ENCODE measurements around the gene XYLT1.

XYLT1 gene

GRCh38 chr16:17147942-17148341 lies 322.8 kb downstream of the XYLT1 start:
- no peak overlapping the region for H3K4me3 ChIP-seq
- H3K36me3 ChIP-seq, result no peaks in the 10 kb centered on the region
- no peak overlapping the region for H3K27ac ChIP-seq
- DNase-seq, result no peak
- no peaks in the 10 kb centered on the region for H3K4me1 ChIP-seq
- intact Hi-C loops (cut with DNase I; ENCODE audit: low total_unique reads), result no loop called here
- no peaks in the 10 kb centered on the region for H3K27me3 ChIP-seq
- no peak for TF ChIP-seq CTCF (IDR thresholded peaks at IDR 0.05)
- no peaks in the 10 kb centered on the region for H3K9me3 ChIP-seq

- DNase-seq, result no peak
- intact Hi-C loops (cut with DNase I; ENCODE audit: low total_unique reads), result no loop called here
- Histone ChIP-seq H3K4me1 (no peaks in the 10 kb centered on the region), H3K36me3 (peaks cover 0 to 16% (median 10%) of the 10 kb centered on the region in 3 donors), H3K9me3 (no peaks in the 10 kb centered on the region), H3K27ac (no peak overlapping the region), H3K27me3 (no peaks in the 10 kb centered on the region), H3K4me3 (no peak overlapping the region)
- TF ChIP-seq CTCF (IDR thresholded peaks at IDR 0.05), result no peak
Measured at GRCh38 chr16:17145029-17145428, 325.7 kb downstream of the XYLT1 start.

GRCh38 chr16:17144431-17144830 lies 326.3 kb downstream of the XYLT1 start:
- no peaks in the 10 kb centered on the region for H3K4me1 ChIP-seq
- TF ChIP-seq CTCF (IDR thresholded peaks at IDR 0.05), result no peak
- H3K27ac ChIP-seq, result no peak overlapping the region
- intact Hi-C loops (cut with DNase I; ENCODE audit: low total_unique reads), result no loop called here
- H3K9me3 ChIP-seq, result no peaks in the 10 kb centered on the region
- no peak overlapping the region for H3K4me3 ChIP-seq
- DNase-seq, result no peak
- no peaks in the 10 kb centered on the region for H3K27me3 ChIP-seq
- H3K36me3 ChIP-seq, result peaks cover 5 to 22% (median 16%) of the 10 kb centered on the region in 3 donors

GRCh38 chr16:17143546-17144419 lies 327.0 kb downstream of the XYLT1 start:
- Histone ChIP-seq H3K36me3 (peaks cover 11 to 27% (median 20%) of the 10 kb centered on the region in 3 donors), H3K27ac (no peak overlapping the region), H3K4me3 (no peak overlapping the region), H3K4me1 (no peaks in the 10 kb centered on the region), H3K9me3 (no peaks in the 10 kb centered on the region), H3K27me3 (no peaks in the 10 kb centered on the region)
- no peak for TF ChIP-seq CTCF (IDR thresholded peaks at IDR 0.05)
- DNase-seq, result no peak
- intact Hi-C loops (cut with DNase I; ENCODE audit: low total_unique reads), result no loop called here

- Histone ChIP-seq H3K27ac (no peak overlapping the region), H3K4me1 (no peaks in the 10 kb centered on the region), H3K27me3 (no peaks in the 10 kb centered on the region), H3K36me3 (peaks cover 35 to 74% (median 50%) of the 10 kb centered on the region in 3 donors), H3K9me3 (no peaks in the 10 kb centered on the region), H3K4me3 (no peak overlapping the region)
- no peak for TF ChIP-seq CTCF (IDR thresholded peaks at IDR 0.05)
- intact Hi-C loops (cut with DNase I; ENCODE audit: low total_unique reads), result no loop called here
- DNase-seq, result no peak
Measured at GRCh38 chr16:17138801-17139200, 332.0 kb downstream of the XYLT1 start.

All from tibial artery (tissue), 4 donors.